A172 (cell line): ENCODE measurements around the gene LSM11. TPM values are rescaled to one million over a fixed set of nuclear protein-coding genes. Genes with fewer than 3 reads are reported as not detected.

ENCODE experiments used
- DNase-seq: peaks from one replicate; pipeline ENCODE4 v3.0.0-alpha.2; 2015; ENCODE audit warnings: low spot score
- total RNA-seq: library from RNA; depleted of rRNA; stranded (reverse); fragments of >200 nt; shearing (Covaris generic); gene quantifications from 2 replicates; pipeline ENCODE4 v1.2.3, GENCODE V29; 2014

Gene LSM11
- total RNA-seq, 1 experiment from 2014 or later, result 8.7 TPM

DNA sequence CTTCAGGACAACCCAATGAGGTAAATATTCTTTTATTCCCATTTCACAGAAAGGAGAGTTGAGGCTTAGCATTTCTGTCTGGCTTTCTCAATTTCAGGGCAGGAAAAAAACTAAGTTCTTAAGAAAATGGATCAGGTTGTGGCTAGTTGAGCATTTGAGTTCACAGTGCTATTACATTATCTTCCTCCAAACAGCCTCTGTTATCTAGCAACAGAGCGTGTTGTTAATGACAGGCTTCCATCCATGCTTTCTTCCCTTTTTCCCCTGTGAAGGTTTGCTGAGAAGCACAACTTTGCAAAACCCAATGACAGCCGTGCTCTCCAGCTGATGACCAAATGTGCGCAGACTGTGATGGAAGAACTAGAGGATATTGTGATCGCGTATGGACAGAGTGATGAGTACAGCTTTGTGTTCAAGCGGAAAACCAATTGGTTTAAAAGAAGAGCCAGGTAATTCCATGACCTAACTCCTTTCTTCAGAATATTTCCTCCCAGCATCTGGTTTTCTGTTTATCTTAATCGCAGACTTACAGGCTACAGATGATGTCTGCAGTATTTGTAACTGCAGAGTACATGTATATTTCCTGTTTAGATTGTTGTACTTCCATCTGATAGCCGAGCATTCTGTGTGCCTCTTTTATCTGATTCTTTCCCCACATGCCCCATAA, 10.8 kb upstream of the LSM11 start:
- DNase-seq, result no peak

DNA sequence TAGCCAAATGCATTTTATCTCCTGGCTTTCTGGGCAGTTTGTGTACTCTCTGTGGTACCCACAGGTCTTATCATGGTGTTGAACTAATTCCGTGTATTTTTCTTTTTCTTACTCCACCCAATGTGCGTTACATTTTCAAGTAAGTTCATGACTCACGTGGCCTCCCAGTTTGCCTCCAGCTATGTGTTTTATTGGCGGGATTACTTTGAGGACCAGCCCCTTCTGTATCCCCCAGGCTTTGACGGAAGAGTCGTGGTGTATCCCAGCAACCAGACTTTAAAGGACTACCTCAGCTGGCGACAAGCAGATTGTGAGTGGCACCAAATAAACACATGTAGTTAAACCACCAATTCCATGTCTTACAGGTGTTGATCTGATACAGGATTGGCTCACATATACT, 9.1 kb upstream of the LSM11 start:
- DNase-seq, result no peak

GRCh38 chr5:157735991-157736390, 7.5 kb upstream of the LSM11 start:
- DNase-seq, result no peak

DNA sequence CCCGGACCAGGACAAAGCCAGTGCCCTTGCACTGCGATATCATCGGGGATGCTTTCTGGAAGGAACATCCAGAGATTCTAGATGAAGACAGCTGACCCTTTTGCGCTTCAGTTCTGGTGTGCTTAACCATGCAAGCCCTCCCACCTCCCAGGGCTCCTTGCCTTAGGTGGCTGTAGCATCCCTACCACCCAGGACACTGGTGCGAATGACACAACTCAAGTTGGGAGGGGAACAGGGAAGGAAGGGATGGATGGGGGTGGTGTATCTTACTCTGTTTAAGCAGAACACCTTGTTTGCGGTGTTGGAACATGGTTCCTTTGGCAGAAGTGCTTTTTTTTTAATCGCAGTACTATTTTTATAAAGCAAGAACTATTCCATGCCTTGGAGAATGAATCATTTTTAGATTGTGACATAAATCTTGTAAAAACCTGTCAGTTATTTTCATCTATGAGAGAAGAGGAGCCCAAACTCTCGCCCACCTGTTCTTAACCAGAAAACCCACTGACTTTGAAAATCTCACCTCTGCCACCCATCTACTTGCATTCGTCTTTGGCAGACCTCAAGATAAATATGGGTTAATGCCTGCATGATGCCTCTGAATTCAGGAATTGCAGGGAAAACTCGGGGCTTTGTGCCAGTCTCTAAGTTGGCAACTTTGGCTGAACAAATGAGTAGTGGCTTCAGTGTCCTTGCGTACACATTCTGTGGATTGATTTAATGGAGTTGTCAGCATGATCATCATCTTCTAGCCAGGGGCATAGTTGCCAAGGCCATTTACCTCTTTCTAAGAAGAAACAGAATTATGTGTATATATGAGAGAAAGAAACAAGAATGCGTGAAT, 3.9 kb upstream of the LSM11 start:
- no peak for DNase-seq

GRCh38 chr5:157740229-157740610, 3.3 kb upstream of the LSM11 start:
- no peak for DNase-seq

GRCh38 chr5:157741131-157741530, 2.4 kb upstream of the LSM11 start:
- no peak for DNase-seq

DNA sequence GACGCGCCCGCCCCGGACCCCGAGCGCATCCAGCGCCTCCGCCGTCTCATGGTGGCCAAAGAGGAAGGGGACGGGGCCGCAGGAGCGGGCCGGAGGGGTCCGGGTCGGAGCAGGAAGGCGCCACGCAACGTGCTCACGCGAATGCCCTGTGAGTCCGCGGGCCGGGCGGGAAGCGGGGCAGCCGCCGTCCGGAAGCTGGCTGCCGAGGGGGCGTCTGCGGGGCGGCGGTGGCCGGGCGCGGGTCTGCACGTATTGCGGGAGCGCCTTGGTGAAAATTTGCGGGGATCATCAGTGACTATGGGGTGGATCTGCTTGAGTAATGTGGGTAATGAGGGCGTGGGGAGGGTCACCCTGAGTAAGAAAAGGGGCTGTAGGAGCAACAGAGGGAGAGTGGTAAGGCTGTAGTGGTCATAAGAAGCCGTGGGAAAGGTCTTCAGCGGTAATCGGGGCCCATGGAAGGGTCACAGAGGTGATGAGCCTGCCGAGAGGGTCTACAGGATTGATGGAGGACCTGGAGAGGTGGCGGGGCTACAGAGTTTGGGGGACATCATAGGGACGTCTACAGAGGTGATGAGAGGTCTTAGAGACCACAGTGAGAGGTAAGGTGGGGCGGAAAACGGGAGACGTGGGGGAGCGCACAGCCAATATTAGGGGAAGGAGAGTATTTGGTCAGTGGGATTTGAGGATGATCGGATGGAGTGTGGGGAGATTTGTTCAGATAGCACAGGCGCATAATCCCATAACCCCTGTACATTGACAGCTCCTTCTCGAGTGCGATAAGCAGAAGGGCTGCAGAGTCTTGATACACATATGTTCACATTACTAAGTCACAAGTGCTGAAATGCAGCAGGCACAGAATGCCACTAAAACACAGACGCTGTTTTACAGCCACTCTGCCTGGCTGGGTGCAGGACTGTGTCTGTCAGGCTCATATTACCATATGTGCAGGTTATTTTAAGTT, 819 bp downstream of the LSM11 start:
- DNase-seq, result no peak

- DNase-seq, result no peak
These were observed 1.5 kb downstream of the LSM11 start for GRCh38 chr5:157745041-157745456.

DNA sequence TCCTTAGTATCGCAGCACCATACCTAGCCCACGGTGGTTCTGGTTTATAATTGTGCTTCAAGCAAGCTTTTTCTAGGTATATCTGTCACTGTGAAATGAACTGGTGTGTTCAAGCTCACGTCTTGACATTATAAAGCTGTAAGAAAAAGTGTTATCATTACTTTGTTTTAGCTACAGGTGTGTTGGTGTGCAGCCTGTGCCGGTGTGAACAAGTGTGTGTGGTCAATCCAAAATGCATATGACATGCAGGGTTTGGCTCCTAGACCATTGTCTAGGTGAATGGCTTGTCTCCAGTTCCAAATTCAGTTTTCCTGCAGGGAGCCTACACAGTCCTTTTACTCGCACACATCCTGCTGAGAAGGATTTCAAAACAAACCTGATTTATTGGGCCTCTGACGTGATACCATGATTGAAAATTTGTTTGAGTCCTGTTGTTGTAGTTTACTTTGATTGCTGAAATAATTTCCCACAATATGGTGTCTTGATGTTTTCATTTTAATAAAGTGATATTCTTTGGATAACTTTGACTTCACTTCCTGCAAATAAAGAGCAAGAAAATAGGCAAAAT, 3.7 kb downstream of the LSM11 start:
- DNase-seq, result no peak

GRCh38 chr5:157747766-157748700, 4.5 kb downstream of the LSM11 start:
- DNase-seq, result no peak

GRCh38 chr5:157748760-157749461, 5.4 kb downstream of the LSM11 start:
- DNase-seq, result peak; percentile 84

DNA sequence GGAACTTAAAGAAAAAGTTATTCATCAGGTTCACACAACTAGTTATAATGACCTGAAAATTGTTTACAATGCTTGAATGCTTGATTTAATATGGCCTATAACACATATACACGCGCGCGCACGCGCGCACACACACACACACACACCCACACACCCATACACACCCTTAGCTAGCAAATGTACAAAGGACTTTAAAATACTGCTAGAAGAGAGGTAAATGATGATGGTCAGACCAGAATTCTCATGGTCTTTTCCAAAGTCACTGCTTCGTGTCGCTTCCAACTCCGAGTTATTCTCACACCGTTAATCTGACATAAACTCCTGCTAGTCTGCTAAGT, 5.9 kb downstream of the LSM11 start:
- no peak for DNase-seq

DNA sequence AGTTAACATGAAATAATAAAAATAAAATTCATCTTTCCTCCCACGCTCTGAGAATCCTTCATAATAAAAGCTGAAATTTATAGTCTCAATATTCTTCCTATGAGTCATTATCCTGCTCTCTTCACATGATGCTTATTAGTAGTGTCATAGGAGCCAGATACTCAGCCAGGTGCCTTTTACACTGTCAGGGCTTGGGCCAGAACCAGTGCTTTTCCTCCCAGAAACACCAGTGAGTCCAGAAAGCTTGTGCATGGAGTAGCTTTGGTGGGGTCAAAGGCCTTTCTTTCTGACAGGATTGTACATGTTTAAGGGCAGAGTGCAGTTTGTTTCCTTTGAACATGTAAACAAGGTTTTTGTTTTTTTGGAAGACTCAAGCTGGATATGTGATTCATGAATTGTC, 6.8 kb downstream of the LSM11 start:
- DNase-seq, result peak; percentile 63

- no peak for DNase-seq
These were observed 12.6 kb downstream of the LSM11 start for GRCh38 chr5:157756122-157756521.

DNA sequence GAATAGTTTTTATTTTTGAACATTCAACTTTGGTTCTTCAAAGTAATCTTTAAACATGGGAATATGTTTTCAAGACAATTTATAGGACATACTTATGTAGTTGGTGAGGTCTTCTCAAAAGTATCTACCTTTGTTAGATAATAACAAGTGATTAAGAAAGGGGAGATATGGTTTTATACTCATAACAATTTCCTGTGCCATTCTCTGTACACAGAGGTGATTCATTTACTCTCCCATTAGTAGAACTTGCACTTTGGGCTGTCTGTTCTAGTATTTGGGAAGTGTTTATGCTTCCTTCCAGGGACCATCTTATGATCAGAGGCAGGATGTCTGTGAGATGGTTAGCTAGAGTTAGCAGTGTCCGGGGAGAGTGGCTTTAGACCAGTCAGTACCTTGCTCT, 15.2 kb downstream of the LSM11 start:
- DNase-seq, result no peak

DNA sequence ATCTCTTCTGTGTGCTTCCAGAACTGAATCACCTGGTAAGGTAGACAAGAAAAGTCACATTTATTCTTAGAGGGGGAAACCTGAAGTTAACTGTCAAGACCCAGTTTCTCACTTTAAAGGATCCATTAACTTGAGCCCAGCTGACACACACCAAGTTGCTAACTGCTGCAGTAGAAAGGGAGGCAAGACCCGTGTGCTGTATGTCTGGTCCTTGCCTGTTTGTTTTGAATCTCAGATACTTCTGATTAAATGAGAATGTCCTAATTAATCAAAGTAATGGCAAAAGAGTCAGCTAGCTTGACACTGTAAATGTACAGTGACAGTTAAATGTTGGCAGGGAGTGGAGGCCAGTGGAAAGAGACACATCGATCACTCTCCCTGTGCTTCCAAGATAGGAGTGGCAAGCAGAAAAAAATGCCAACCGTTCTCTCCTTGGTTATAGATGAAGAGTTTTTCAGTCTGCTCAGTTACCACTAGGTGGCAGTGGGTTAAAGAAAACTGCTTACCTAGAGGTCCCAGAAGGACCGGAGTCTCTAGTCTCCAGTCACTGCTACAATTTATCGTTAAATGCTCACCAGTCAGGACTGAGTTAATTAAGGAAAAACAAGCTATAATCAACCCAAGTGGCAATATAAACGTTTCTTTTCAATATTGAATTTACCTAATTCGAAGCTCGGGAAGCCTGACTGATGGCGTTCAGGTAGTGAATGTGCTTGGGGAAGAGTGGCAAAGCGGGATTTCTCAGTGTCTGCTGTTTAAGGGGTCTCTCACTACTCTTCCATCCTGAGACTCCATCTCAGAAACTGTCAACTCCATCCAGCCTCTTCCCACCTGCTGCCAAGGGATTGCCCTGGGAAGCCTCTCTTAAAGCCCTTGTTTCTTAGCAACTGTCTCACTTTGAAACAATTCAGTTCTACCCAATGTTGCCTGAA, 18.4 kb downstream of the LSM11 start:
- DNase-seq, result peak; percentile 75

DNA sequence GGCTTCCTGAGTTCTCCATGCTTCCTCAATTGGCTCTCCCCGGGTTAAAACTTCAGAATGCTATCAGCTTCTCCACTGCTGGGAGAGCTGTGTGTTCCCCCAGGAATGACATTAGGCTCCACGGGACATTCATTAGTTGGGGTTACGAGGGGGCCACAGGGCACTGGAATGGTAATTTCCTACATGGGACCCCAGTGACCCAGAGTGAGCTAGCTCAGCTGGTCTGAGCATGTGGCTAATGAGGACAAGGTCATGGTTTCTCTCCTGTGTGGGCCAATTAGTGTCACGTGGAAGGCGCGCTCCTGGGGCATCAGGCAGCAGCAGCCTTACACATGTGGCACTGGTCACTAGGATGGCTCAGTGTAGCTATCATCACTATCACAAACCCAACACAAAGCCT, 21.0 kb downstream of the LSM11 start:
- DNase-seq, result no peak

GRCh38 chr5:157766442-157766841, 22.9 kb downstream of the LSM11 start:
- DNase-seq, result no peak

DNA sequence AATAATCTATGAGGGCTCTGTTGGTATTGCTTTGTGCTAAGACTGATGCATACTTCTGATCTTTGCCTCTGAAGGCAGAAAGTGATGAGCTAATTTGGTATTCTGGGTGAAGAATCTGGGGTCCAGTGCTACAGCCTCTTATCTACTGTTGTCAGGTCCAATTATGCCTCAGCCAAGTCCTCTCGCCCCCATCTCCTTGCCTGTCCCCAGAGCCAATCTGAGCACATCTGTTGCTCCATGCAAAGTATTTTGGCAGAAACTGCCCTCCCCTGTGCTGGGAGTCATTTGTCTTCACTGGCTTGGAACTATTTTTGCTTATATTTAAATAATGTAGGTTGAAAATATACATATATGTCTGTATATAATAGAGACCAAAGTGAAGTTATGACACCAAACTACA, 23.4 kb downstream of the LSM11 start:
- no peak for DNase-seq
